ENCODE measurements around the gene ZDHHC23.

GRCh38 chr3:113985541-113985940 lies 37.7 kb downstream of the ZDHHC23 start:
- TF ChIP-seq CTCF (conservative IDR thresholded peaks at IDR 0.05 in 1 of 2, IDR thresholded peaks at IDR 0.05 in 1 of 2; ENCODE audit: extremely low read depth in 1 of 2, insufficient read depth in 1 of 2, low read depth in 1 of 2, low read length in 2 of 2) (no peak), EZH2 (IDR thresholded peaks at IDR 0.05; ENCODE audit: borderline replicate concordance, low read length) (no peak)

Data from mammary epithelial cell (primary cell).